GM18909 (cell line): Measurements from ENCODE around the gene NEDD4L.
"Not testable (repeated sequence)": the region's sequence is repeated elsewhere in the genome, so short reads cannot be mapped to it uniquely, and the experiment has no call there.

ENCODE experiments used
- ATAC-seq: cut with Tn5 transposase; IDR thresholded peaks from one replicate; pipeline ENCODE4 v1.9.1; 2021; ENCODE audit warnings: mild to moderate bottlenecking; ENCODE audit not compliant: unreplicated experiment, poor library complexity

The NEDD4L gene

DNA sequence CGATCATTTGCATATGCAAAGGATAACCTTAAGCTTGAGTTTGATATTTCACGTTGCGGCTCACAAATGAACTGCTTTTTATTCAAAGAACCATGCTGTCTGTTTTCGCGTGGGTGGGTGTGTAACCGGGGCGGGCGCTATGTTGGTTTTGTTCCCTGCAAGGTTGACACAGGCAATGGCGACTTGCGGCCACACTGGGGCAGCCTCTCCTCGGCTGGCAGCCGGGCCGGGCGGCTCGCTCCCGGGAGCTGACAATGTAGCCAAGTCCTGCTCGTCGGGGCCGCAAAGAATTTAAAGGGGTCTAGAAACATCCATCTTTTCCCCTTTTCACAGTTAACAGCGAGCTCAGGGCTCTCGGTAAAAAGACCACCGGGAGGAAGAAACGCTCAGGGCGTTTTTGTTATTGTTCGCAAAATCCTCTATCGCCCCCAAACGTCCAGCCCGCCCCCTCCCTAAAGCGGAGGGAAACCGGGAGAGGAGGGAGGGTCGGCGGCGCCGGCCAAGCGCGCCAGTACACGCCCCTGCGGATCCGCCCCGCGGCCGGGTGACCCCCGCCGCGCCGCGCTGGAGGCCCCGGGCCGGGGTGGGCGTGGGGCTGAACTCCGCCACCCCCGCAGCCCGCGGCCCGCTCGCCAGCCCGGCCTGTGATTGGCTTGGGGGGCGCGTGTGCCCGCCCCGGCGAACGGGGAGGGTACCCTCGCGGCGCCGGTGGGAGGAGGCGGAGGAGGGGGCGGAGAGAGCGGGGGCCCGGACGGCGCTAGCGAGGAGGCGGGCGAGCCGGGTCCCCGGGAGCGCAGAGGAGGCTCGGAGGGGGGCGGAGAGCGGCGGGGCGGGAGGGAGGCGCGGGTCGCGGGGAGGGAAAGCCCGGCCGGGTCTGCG lies at the start of gene NEDD4L:
Gene NEDD4L, plus strand, starts transcription at position 736 of the 879 bp plus-strand sequence. CDS start 435 bp downstream, outside the sequence.
- ATAC-seq: peak; percentile 75

DNA sequence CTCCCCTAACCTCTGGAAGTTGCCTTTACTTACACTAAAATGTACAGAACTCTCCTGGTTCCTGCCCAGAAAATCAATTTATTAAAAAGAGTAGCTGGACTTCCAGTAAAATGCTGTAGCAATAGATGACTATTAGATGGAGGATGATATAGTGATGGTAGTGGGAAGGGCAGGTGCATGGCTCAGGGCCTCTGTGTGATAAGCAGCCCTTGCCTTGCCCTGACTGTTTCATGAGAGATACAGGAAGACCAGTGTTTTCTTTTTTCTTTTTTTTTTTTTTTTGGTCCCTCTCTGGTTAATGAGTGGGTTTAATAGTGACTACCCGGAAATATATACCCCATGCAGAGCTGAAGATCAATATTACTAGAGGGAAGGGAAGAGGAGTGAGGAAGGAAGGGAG lies 48.7 kb upstream of the NEDD4L start:
- ATAC-seq: no peak

DNA sequence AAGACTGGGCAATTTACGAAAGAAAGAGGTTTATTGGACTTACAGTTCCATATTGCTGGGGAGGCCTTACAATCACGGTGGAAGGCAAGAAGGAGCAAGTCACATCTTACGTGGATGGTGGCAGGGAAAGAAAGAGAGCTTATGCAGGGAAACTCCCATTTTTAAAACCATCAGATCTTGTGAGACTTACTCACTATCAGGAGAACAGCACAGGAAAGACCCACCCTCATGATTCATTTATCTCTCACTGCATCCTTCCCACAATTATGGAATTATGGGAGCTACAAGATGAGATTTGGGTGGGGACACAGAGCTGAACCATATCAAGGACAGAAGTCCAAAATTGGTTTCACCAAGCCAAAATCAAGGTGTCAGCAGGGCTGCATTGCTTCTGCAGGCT lies 47.1 kb upstream of the NEDD4L start:
- ATAC-seq: not testable (repeated sequence)

DNA sequence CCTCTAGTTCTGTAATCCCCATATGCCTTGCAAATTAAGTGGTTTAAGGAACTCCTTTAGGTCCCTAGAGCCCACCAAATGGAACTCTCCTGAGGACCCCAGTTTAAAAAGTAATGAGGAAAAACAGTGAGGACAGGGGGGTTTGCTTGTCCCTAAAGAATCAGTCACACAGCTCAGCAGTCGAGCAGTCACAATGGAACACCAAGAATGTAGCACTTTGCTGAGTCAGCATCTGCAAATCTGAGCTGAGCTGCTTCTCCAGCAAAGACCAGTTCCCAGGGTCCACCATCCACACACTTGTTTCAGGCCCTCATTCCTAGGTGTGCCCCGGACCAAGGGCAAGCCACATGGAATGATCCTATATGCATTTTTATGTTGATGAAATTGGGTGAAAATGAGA lies 46.2 kb upstream of the NEDD4L start:
- no peak for ATAC-seq

DNA sequence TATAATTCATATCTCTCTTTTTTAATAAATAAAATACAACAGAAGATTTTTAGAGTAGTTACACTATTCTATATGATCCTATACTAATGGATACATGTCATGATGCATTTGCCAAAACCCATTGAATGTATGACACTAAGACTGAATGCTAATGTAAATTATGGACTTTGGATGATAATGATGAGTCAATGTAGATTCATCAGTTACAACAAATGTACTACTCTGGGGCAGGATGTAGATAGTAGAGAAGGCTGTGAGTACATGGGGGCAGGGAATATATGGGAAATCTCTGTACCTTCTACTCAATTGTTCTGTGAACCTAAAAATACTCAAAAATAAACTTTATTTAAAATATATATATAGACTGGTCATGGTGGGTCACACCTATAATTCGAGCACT lies 45.6 kb upstream of the NEDD4L start:
- no peak for ATAC-seq

DNA sequence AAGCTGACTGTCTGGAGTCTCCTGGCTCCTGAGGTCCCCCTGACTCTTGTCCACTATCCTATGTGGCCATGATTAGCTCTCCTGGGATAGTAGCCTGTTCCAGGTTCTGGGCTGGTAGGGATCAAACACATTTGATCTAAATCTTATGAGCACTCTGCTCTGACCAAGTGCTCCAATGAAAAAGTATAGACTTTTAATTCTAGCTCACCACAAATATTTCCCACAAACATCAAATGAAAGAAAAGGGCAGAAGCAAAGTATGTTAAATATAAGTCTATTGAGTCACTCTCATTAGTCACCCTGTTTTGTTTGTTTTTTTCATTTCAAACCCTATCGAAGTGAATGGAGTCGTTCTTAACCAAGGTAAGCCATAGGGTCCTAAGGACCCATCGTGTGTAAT lies 39.7 kb upstream of the NEDD4L start:
- ATAC-seq: no peak

DNA sequence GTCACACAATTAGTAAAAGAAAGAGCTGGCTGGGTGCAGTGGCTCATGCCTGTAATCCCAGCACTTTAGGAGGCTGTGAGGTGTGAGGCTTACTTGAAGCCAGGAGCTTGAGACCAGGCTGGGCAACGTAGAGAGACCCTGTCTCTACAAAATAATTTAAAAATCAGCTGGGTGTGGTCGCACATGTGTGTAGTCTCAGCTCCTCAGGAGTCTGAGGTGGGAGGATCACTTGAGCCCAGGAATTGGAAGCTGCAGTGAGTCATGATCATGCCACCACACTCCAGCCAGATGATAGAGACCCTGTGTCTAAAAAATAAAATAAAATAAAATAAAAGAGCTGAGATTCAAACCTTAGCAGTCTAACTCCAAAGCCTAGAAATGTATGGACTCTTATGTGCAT lies 39.0 kb upstream of the NEDD4L start:
- no peak for ATAC-seq

DNA sequence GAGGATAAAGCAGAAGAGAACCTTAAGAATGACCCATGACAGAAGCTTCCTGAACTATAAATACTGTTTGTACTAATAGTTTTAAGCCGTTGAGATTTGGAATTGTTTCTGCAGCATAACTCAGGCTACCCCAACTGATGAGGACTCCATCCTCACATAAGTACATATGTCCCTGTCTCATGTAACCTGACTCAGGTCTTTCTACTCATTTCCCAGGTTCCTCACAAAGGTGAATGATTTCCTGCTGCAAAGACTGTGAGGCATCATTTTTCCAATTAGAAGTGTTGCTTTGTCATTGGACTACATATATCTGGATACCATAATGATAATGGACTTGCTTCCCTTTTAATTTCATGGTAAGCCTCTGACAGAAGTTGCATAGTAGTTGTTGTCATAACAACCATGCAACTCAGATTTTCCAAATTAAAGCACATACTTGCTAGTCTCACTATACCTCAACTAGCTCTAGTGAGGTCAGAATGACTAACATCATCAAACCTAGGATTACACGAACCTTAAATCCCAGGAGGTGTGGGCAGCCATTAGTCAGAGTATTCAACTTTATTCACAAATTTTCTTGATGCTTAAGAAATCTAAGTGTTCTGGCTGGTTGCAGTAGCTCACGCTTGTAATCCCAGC lies 38.0 kb upstream of the NEDD4L start:
- no peak for ATAC-seq

DNA sequence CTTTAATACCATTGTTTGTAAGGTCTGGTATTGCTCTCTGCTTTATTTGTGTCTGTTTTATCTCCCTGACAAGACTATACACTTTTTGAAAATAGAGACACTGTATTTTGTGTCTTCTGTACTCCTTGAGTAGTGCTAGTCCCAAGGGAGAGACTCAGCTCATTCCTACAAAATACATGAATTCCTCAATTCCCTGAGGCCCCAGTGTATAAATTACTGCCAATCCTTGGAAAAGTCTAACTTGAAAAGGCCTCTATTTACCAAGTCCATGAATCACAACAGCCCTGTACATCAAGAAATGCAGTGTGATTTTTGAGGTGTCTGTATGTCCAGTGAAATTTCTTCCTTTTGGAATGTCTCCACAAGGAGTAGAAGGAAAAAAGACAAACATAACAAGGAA lies 34.9 kb upstream of the NEDD4L start:
- ATAC-seq: no peak

DNA sequence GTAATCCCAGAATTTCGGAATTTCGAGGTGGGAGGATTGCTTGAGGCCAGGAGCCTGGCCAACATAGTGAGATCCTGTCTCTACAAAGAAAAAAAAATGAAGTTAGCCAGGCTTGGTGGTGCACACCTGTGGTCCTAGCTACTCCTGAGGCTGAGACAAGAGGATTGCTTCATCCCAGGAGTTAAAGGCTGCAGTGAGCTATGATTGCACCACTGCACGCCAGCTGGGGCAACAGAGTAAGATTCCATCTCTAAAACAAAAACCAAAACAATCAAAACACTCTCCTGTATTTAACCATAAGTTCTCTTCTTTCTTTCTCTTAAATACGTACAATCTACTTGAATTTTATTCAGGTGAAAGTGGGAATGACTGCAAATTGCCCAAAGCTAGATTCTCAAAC lies 33.8 kb upstream of the NEDD4L start:
- no peak for ATAC-seq

DNA sequence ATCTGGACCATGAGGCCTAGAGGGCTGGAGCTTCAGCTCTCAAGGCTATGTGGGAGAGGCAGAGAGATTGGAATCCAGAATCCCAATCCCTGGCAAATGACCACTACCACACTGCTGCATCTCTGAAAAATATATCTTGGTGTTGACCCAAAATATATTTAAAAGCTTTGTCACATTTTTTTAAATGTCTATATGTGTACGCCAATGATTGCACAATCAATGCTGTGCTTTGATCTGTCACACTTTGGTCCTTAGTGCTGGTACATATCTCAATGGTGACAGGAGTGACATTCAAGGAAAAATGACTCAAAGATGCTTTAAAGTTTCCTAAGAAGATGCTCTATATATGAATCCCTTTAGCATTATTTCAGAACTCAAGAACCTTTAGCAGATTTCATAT lies 31.7 kb upstream of the NEDD4L start:
- ATAC-seq: no peak

DNA sequence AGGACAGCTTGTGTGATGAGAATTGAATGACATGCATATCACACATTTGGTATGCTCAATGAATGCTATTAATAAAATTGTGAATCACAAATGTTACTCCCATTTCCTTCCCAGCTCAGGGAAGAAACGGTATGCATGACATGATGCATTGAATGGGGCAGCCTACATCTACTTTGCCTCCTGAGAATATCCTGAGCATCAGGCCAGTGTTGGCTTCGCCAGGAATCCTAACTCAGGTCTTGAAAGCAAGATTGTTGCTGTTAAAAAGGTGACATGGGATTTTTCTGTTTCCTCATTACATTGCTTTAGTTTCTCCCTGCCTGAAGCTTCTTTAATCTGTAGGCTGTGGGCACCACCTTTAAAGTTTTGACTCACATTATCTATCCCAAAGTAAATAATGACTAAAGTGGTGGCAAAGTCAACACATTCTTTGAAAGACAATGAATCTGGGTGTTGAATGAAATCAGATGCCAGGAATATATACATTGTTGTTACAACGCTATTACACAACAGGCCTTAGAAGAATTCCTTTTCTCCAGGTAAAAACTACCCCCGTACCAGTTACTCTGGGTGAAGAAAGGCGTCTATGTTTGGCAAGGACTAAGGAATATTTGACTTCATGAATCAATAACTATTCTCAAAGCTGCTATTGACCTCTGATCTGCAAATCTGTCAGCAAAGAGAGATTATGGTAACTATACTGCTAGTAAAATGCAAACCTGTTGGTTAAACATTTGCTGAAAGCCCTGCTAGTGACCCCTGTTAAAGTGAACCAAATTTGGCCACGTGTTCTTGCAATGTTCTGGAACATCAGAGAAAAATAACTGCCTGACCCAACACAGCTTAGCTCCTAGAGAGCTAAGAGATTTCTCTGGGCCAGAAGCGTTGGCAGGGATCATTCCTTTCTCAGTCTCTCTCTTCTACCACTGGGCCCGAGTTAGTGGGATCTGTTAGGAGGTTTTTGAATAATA lies 30.5 kb upstream of the NEDD4L start:
- peak; percentile 48 for ATAC-seq

DNA sequence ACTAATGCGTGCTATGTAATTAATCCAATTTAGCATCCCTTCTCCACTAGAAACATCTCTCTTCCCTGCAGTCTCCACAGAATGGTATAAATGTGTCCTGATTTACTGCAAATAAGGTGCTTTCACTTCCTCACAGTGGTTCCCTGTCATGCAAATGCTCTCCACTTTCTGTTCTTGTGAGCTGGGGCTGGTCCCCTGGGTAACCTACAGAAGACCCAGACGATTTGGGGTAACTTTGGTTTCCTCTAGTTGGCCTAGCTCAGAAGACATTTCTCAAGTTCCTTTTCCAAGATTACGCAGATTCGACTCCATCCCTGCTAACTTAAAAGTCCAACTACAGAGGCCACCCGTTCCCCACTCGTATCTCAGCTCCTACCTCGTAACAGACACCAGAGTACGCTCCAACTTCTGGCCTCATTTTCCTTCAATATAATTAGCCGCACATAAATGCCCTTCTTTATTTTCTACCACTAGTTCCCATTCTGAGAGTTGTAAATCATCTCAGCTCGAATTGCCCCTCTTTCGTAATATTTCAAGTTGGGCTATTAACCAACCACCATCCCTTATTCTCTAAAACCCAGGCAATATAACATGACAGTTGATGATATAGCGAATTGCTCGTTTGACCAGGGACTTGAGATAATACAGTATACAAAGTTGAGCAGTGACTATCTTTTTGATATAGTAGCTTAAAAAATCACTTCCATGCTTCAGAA lies 28.8 kb upstream of the NEDD4L start:
- peak; percentile 99 for ATAC-seq

DNA sequence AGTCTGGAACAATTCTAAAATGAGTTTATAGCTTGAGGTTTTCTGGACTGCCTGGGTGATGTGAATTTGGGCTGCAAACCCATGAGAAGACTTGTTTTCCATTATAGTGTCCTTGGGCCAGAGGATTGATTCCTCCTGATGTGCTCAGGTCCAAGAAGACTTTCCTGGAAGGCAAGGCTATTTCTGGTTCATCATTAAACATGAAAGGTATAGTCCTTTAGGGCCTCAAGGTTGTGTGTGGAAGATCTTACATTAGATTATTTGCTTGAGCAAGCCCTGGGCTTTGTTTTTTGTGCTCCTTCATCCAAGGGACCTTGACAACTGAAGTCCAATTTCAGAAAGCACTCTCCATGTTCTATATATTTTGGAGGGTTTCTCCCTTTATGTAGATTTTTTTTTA lies 26.8 kb upstream of the NEDD4L start:
- ATAC-seq: no peak

DNA sequence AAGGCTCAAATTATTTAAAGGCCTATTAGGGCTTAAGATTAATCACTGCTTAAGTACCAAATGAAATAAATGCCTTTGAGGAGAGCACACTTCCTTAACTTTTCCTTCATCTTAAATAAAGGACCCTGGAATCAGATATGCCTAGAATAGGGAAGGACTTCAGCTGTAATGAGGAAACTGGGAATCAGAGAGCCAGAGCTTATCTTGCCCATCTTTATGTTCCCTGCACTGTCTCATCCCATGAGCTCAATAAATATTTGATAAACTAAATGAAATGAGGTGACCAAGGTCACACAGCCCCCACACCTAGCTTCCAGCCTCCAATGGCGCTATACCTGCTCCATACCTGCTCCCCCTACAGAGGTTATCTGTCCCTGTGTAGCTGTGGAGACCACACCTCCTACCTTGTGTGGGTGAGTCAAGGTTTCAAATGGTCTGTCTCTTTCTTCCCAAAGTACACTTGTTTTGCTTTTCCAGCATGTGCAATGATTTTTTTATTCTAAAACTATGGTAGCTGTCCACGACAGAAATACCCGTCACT lies 23.4 kb upstream of the NEDD4L start:
- no peak for ATAC-seq

DNA sequence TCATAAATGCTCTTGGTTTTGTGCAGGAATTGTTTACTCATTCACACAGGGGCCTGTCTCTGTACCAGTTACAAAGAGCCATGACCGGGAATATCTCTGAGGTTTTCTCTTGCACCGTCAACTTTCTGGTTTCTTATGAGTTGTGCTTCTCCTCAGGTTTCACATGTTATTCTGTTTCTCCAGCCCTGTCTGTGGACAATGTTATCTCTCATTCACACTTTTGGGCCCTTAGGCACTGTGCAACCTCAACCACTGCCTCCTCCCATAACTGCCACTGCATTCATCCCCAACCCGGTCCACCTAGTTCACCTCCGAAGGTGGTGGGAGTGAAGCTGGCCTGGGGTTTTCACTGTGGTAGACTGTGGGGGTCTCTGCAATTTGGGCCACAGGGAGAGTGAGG lies 22.5 kb upstream of the NEDD4L start:
- ATAC-seq: no peak

DNA sequence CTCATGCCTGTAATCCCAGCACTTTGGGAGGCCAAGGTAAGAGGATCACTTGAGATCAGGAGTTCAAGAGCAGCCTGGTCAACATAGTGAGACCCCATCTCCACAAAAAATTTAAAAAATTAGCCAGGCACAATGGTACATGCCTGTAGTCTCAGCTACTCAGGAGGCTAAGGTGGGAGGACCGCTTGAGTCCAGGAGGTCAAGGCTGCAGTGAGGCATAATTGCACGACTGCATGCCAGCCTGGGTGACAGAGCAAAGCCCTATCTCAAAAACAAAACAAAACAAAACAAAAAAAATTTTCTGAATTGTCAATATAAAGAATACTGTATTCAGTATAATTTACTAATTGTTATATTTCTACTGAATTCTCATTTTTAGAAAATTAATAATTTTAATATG lies 20.9 kb upstream of the NEDD4L start:
- no peak for ATAC-seq

DNA sequence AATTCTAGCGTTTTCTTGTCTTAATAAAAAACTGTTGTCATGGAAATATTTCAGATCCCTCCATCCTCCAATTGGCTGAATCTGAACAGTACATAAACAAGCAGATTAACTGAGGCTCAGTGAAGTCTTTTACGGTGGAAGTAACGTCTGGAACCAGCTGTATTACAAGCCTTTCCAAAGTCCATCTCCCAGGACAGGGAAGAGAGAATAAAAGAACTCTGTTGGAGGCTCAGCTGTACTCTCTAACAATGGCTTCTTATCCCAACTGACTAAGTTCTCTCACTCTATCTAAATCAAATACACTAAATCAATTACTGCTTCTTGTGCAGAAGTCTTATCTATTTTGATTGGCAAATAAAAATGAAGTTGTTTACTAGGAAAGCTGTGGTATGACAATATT lies 19.9 kb upstream of the NEDD4L start:
- ATAC-seq: no peak

DNA sequence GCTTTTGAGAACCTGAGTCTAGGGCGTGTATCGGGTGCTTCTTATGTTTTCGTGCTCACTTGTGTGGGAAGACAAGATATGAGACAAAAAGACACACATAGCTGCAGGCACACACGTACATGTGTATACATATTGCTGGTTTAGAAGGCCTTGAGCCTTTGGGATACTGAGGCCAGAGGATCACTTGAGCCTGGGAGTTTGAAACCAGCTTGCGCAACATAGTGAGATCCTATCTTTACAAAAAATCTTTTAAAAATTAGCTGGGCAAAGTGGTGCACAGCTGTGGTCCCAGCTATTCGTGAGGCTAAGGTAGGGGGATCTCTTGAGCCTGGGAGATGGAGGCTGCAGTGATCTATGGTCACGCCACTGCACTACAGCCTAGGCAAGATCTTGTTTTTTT lies 18.8 kb upstream of the NEDD4L start:
- no peak for ATAC-seq

DNA sequence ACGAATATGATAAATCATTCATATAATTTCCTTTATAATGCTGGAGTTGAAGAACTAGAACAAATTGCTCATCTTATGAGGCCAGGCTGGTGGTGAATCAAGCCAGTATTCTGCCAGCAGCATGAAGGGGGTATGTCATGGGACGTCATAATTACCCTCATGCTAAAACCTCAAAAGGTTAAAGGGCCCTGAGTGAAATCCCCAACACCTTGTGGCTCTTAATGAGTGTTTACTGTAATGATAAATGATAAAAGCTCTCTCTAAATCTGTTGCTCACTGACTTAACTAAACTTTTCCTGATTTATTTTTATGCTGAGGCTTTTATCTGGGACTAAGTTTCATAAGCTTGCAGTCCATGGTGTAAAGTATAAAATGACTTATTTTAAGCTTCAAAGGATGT lies 18.3 kb upstream of the NEDD4L start:
- ATAC-seq: no peak
